Fibroblast of lung (primary cell): ENCODE results near the gene FIP1L1.

ENCODE experiments used
- CTCF ChIP-seq, 2 donors: IDR thresholded peaks in 1 of 2; conservative IDR thresholded peaks in 1 of 2; 1 replicate in 1 of 2; 2 replicates in 1 of 2; pipeline ENCODE4 v1.5.1; 2011 to 2012; ENCODE audit warnings: low read length in 2 of 2, control low read depth in 1 of 2, inconsistent platforms in 1 of 2, low read depth in 1 of 2, mild to moderate bottlenecking in 1 of 2
- EZH2 ChIP-seq: IDR thresholded peaks from 2 replicates; pipeline ENCODE4 v1.5.1; 2012; ENCODE audit warnings: low read length, control low read depth, mild to moderate bottlenecking; ENCODE audit errors: missing control alignments

DNA sequence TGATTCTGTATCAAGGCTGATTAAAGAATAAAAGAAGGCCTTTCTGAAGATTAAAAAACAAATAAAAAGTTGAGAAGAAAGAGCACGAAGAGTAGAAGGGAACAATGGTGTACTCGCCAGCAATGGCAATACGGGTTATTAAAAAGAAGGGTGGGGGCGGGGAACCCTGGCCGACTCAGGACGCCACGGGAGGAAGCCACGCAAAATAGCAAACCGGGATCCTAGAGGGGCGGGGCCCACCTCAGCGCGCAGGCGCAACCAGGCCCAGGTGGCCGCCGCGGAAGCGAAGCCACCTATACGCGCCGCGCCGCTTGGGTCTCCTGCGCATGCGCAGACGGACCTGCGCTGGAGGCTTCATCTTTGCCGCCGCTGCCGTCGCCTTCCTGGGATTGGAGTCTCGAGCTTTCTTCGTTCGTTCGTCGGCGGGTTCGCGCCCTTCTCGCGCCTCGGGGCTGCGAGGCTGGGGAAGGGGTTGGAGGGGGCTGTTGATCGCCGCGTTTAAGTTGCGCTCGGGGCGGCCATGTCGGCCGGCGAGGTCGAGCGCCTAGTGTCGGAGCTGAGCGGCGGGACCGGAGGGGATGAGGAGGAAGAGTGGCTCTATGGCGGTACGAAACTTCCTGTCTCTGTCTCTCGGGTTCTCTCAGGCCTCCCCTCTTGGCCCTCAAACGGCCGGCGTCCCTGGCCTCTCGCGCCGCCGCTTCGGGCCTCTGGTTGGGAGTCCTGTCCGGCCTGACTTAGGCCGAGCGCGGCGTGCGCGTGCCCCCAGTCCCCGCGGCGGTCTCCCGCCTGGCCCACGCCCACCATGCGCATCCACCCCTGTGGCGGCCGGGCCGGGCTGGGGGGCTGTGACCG, at the start of gene FIP1L1:
- TF ChIP-seq CTCF (conservative IDR thresholded peaks at IDR 0.05 in 1 of 2, IDR thresholded peaks at IDR 0.05 in 1 of 2; ENCODE audit: low read depth in 1 of 2, low read length in 2 of 2) (no peak), EZH2 (no peak)
